NCI-H1436 (cell line): ENCODE data around the gene DNAJC2.
"Not testable (repeated sequence)": the region's sequence is repeated elsewhere in the genome, so short reads cannot be mapped to it uniquely, and the experiment has no call there.

ENCODE experiments used
- DNase-seq: peaks from one replicate; lab custom pipeline; 2025; lab: John Stamatoyannopoulos, UW

The DNAJC2 gene

DNA sequence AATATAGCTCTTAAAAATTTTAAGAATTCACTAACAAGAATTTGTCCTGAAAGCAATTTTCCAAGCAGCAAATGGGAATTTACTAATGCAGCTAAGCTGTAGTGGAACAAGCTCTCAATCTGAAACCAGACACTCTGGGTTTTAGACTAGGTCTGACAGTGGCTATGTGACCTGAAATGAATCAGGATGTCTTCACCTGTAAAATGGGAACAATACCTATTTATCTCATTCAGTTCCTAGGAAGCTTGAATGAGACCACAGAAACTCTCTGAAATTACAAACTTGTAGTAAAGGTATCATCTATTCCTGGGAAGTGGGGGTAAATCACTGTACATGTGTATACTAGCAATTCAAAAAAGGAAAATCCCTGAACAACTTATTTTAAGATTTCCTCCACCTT, 1.2 kb downstream of the DNAJC2 start:
- no peak for DNase-seq

DNA sequence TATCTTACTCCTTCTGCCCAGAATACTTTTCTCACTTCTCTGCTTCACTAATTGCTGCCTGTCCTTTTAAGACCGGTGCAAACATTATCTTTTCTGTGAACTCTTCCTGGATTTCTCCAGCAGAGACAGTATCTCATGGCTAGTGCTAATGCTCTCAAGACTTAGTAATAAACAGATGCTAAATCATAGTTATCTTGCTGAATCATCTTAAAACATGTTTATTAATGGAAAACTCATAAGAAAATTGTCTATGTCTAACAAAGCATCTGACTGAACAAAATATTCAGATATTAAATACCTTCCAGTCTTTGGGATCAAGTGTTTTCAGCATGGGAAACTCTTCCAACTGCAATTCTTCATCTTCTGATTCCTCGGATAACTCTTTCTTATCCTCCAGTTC, 3.1 kb downstream of the DNAJC2 start:
- no peak for DNase-seq

GRCh38 chr7:103338864-103339263, 5.7 kb downstream of the DNAJC2 start:
- DNase-seq: no peak

DNA sequence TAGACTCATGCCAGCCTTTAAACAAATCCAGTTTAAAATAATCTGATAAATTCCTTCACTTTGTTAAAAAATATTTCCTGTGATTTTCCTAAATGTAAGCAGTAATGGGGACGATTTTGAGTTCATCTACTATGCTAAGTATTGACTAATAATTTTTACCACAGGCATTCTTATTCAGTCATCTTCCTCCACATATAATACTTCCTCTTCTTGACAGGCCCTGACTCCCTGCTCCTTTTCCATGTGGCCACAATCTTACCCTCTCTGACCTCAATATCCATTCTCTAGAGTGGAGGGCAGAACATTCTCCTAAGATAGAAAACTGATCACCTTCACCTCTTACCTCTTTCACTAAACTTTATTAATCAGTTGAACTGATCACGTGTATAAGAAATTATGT, 7.8 kb downstream of the DNAJC2 start:
- no peak for DNase-seq

GRCh38 chr7:103325744-103326143, 18.8 kb downstream of the DNAJC2 start:
- no peak for DNase-seq

- no peak for DNase-seq
These were observed 27.6 kb downstream of the DNAJC2 start for GRCh38 chr7:103317009-103317408.

GRCh38 chr7:103316380-103316941, 28.1 kb downstream of the DNAJC2 start:
- no peak for DNase-seq

GRCh38 chr7:103314852-103315251, 29.7 kb downstream of the DNAJC2 start:
- DNase-seq: no peak

DNA sequence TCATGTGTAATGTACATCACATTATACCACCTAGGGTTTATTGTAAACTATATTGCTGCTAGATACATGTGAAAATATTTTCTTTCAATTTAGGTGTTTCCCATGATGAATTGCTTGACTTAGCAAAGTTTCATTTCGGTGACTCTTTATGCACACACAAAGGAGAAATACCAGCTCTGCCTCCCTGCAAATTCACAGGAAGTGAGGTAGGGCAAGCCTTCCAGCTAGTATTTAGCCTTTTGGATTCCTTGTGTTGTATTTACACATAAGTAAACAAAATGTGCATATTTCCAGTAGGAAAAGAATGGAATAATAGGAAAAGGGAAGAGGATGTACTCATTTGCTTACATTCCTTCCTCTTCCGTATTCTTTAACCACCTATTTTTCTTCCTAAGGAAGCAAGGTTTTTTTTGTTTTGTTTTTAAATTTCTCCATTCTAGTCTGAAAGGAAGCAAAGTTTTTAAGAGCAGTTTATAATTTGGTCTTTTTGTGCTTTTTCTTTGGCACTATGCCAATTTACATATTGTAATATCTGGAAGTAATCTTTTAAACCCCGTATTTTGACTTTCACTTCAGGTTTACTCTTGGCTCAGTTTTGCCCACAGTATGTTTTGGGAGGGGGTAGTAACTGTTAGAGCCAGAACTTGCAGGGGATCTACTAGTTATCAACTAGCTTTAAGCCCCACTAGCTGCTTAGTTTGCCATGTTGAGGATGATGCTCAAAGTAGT, 36.9 kb downstream of the DNAJC2 start:
- DNase-seq: no peak

DNA sequence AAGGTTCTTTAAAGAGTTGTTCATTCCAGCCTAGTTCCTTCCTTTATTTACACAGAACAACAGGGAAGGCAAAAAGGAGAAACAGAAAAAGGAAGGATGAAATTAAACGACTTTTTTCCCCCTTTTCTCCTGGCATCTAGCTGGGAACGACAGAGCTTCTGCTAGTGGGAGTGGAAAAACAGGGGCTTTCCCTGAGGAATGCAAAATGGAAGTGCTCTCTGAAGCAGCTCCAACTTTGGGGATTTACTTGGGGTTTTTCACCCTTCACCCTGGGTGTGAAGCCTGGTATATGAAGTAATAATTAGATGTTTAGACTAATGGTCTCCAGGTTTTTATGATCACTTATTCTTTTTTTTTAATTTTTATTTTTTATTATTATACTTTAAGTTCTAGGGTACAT, 43.1 kb downstream of the DNAJC2 start:
- no peak for DNase-seq

DNA sequence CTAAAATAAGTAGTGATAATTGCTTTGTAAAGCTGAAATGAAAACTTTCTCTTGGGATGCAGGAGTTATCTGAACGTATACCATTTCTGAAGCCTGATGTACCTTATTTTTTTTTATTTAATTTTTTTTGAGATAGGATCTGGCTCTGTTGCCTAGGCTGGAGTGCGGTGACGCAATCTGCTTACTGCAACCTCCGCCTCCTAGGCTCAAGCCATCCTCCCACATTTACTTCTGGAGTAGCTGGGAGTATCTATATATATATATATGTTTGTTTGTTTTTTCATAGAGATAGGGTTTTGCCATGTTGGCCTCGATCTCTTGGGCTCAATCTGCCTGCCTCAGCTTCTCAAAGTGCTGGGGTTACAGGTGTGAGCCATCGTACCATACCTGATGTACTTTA, 44.9 kb downstream of the DNAJC2 start:
- no peak for DNase-seq

DNA sequence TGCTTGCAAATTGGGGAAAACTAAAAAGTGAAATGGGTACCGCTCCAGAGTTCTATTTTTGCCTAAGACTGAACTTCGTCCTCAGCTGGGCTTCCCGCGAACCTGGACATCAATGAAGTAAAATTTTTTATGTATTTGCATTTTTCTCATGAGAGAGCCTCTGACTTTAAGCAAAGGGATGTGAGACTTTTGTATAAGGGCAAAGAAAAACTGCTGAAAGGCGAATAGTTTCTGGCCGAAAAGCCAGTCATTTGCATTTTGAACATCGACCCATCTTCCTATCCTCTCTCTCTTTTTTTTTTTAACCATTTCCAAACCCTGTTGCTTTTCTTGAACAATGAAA, 46.8 kb downstream of the DNAJC2 start:
- DNase-seq: no peak

- peak; percentile 88 for DNase-seq
These were observed 47.4 kb downstream of the DNAJC2 start, which contains the start of gene PMPCB for GRCh38 chr7:103296901-103297836. TSS of gene PMPCB (plus strand) at chr7:103297435. CDS start at chr7:103297460, 25 bp downstream.

DNA sequence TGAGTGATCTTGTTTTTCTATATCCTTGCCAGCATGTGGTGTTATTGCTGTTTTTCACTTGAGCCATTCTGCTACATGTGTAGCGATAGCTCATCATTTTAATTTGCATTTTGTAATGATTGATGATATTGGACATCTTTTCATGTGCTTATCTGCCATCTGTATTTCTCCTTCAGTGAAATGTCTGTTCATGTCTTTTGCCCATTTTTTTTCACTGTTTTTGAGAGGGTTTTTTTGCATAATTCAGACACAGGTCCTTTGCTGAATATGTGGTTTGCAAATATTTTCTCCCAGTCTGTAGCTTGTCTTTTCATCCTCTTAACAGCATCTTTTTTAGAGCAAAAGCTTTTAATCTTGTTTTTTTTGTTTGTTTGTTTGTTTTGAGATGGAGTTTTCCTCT, 51.0 kb downstream of the DNAJC2 start:
- DNase-seq: no peak

DNA sequence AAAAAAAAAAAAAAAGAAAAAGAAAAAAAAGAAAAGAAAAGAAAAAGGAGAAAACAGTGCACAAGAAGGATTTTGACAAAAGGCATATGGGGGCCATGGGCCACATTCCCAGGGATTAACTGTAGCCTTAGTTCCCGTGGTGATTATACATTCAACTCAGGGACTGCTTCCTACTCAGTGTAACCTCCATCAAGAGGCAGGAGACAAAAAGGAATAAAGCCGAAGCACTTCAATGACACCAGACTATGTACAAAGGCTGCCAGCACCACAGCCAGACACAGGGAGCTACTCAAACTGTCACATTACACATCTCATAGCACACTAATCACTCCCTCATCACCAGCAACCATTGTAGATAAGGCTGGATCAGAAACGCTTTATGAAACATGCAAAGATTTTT, 52.4 kb downstream of the DNAJC2 start:
- no peak for DNase-seq

DNA sequence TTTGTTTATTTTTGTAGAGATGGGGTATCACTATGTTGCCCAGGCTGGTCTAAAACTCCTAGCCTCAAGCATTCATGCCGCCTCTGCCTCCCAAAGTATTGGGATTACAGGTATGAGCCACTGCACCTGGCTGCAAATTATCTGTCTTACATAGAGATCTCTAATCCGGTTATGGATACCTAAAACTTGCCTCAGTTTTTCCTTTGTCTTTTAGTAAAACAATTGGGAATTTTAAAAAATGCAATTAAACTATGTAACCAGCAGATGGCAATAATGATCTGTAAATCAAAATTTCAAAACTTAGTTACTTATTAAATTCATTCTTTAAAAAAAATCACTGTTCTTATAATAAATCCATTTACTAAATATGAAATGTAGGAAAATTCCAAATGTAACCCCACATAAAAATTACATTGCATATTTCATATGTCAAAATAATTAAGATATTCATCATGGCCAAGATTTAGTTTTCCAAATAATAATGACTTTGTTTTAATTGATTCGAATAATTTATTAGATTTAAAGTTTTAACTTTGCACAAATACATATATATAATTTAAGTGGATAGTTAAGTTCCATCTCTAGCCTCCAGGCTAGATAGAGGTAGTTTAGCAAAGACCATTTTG, 61.7 kb downstream of the DNAJC2 start:
- DNase-seq: not testable (repeated sequence)

DNA sequence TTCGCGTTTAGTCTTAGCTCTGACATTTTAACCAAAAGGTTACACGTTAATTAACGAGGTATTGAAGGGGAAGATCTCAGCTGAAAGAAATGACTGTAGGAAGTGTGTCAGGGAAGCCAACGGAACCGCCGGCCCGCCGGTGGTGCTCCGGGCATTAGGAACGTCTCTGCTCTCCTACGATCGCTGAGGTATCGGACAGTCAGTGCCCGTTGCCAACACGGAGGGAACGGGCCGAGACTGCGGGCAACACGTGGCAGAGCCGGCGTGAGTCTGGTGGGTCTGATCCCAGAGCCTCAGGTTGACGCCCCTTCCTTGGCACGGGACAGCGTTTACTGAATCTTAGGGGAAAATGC, 63.8 kb downstream of the DNAJC2 start:
- not testable (repeated sequence) for DNase-seq

GRCh38 chr7:103279963-103280802, 64.4 kb downstream of the DNAJC2 start:
- peak; percentile 73 for DNase-seq

- peak; percentile 37 for DNase-seq
These were observed 65.0 kb downstream of the DNAJC2 start for GRCh38 chr7:103279636-103279962.

GRCh38 chr7:103278195-103278594, 66.4 kb downstream of the DNAJC2 start:
- not testable (repeated sequence) for DNase-seq

DNA sequence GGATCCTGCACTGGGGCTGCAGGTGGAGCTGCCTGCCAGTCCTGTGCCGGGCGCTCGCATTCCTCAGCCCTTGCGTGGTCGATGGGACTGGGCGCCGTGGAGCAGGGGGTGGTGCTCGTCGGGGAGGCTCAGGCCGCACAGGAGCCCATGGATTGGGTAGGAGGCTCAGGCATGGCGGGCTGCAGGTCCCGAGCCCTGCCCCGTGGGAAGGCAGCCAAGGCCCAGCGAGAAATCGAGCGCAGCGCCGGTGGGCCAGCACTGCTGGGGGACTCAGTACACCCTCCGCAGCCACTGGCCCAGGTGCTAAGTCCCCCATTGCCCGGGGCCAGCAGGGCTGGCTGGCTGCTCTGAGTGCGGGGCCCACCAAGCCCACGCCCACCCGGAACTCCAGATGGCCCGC, 69.7 kb downstream of the DNAJC2 start:
- DNase-seq: not testable (repeated sequence)

DNA sequence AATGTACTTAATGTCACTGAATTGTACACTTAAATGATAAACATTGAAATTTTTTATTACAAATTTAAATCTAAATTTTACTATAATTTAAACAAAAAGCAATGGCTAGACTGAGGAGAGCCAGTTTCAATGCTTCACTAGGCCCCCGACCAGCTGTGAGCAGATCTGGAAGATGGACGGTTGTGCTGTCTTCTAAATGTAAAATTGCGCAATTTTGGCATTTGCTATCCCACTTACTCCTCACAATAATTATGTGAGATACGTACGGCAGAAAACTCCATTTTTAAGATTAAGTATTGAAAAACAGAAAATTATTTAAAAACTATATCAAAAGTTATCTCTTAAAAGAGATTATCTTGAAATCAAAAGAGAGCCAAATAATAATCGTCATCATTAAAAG, 71.2 kb downstream of the DNAJC2 start:
- DNase-seq: not testable (repeated sequence)
